NT2/D1 (cell line): ENCODE measurements around the gene HOXD3.

Experiments used
- SUZ12 ChIP-seq: IDR thresholded peaks from 2 replicates; pipeline ENCODE4 v1.6.1; 2011; ENCODE audit not compliant: insufficient read length, insufficient read depth; ENCODE audit errors: extremely low read depth
- YY1 ChIP-seq: IDR thresholded peaks from 2 replicates; pipeline ENCODE4 v1.6.1; 2011; ENCODE audit not compliant: insufficient read length, insufficient read depth
- ZNF274 ChIP-seq: IDR thresholded peaks from 2 replicates; pipeline ENCODE4 v1.6.1; 2011; ENCODE audit warnings: mild to moderate bottlenecking, low read depth, low read length

GRCh38 chr2:176169711-176170110, 12.6 kb downstream of the HOXD3 start:
- no peak for TF ChIP-seq ZNF274
- TF ChIP-seq YY1: no peak
- TF ChIP-seq SUZ12: no peak
